ENCODE results near the gene CMPK1.

GRCh38 chr1:47347735-47348134 is 14.1 kb downstream of the CMPK1 start:
- TF ChIP-seq POLR2AphosphoS5 (IDR thresholded peaks at IDR 0.05; ENCODE audit: low read depth) (no peak), CTCF (IDR thresholded peaks at IDR 0.05; ENCODE audit: insufficient read depth, low read length) (no peak)
